Spleen (tissue), 11 donors: ENCODE results near the gene ABLIM2. TPM values are rescaled to one million over a fixed set of nuclear protein-coding genes. Genes with fewer than 3 reads are reported as not detected.

Experiments used
- DNase-seq: peaks from one replicate; pipeline ENCODE4 v3.0.0-alpha.2; 2020
- H3K27ac ChIP-seq, 8 donors: fragments of 200-600 bp; sonication (generic) in 7 of 8; 1 replicate in 4 of 8; 2 replicates in 4 of 8; pipeline versions ENCODE4 v1.5.0 to v1.8.0; 2016 to 2021; ENCODE audit warnings: inconsistent platforms in 4 of 8, mild to moderate bottlenecking in 4 of 8, moderate library complexity in 1 of 8
- H3K27me3 ChIP-seq, 7 donors: fragments of 200-600 bp; sonication (generic) in 6 of 7; replicated peaks in 1 of 7; 1 replicate in 4 of 7; 2 replicates in 3 of 7; pipeline versions ENCODE4 v1.5.0 to v1.8.0; 2016 to 2021; ENCODE audit warnings: inconsistent platforms in 3 of 7, mild to moderate bottlenecking in 1 of 7
- H3K36me3 ChIP-seq, 6 donors: fragments of 200-600 bp; sonication (generic) in 5 of 6; 1 replicate in 4 of 6; 2 replicates in 2 of 6; pipeline versions ENCODE4 v1.5.0 to v1.8.0; 2016 to 2021; ENCODE audit warnings: inconsistent platforms in 2 of 6
- H3K4me1 ChIP-seq, 6 donors: fragments of 200-600 bp; sonication (generic) in 5 of 6; 1 replicate in 3 of 6; 2 replicates in 3 of 6; pipeline versions ENCODE4 v1.5.0 to v1.8.0; 2016 to 2021; ENCODE audit warnings: inconsistent platforms in 3 of 6
- H3K4me3 ChIP-seq, 8 donors: fragments of 200-600 bp; sonication (generic) in 7 of 8; 1 replicate in 4 of 8; 2 replicates in 4 of 8; pipeline versions ENCODE4 v1.5.0 to v1.8.0; 2016 to 2021; ENCODE audit warnings: inconsistent platforms in 4 of 8, mild to moderate bottlenecking in 4 of 8, moderate library complexity in 2 of 8
- H3K9me3 ChIP-seq, 8 donors: fragments of 200-600 bp; sonication (generic) in 7 of 8; 1 replicate in 4 of 8; 2 replicates in 4 of 8; pipeline versions ENCODE4 v1.5.0 to v1.8.0; 2016 to 2021; ENCODE audit warnings: inconsistent platforms in 4 of 8
- POLR2A ChIP-seq, 3 donors: fragments of 450-650 bp; IDR thresholded peaks; one replicate each; pipeline ENCODE4 v1.5.1; 2017; ENCODE audit warnings: antibody characterized with exemption in 3 of 3, mild to moderate bottlenecking in 1 of 3
- POLR2AphosphoS5 ChIP-seq, 3 donors: sonication (generic); formaldehyde crosslinking; IDR thresholded peaks; one replicate each; pipeline ENCODE4 v1.5.1; 2017; ENCODE audit warnings: antibody characterized with exemption in 3 of 3
- WGBS, 5 donors: extraction: QIAGEN DNeasy Blood & Tissue Kit in 3 of 5; methylation state at CpG; one replicate each; pipeline versions ENCODE4 v1.1.5 to v1.1.7; 2013 to 2018; 5-methylcytosine and 5-hydroxymethylcytosine counted together
- intact Hi-C: fragments of 100-400 bp; cut with DNase I; formaldehyde crosslinking; loops from one replicate; pipeline ENCODE4 v1.15.0; 2023; ENCODE audit warnings: low total_unique reads
- polyA plus RNA-seq, 3 donors: library from polyadenylated mRNA; stranded (reverse); fragments of 200-250 nt; gene quantifications; one replicate each; pipeline ENCODE4 v1.2.1, GENCODE V29; 2013
- total RNA-seq, 7 donors: library from RNA; depleted of rRNA in 3 of 7; stranded (reverse); fragments of >200 nt in 3 of 7; fragmentation: NEBNext Ultra II Directional in 4 of 7; extraction: Animal tissue kit (Norgen Biotek cat#: 25700) in 4 of 7; gene quantifications; one replicate each; pipeline versions ENCODE4 v1.1.0 to v1.2.1, GENCODE V29; 2016 to 2021
- TF ChIP-seq, protein P1 (sequence below), 11 experiments: fragments of 200-600 bp in 7 of 11; fragments of 450-650 bp in 4 of 11; sonication (generic) in 4 of 11; IDR thresholded peaks in 8 of 11; conservative IDR thresholded peaks in 3 of 11; 1 replicate in 7 of 11; 2 replicates in 4 of 11; pipeline versions ENCODE4 v1.4.0 to v1.8.0; 2016 to 2021; ENCODE audit warnings: antibody characterized with exemption in 11 of 11, inconsistent platforms in 4 of 11, mild to moderate bottlenecking in 1 of 11
- donor health status: healthy with polysubstance abuse.
- donor health status: DM: no; HTN: no; CAD: no; lungs with moderate emphysema.
- donor health status: DM: no; HTN: no; CAD: no.
- donor health status: Bipolar disorder and iron deficiency.
- donor health status: healthy.
- donor health status: DM: no; HTN: no; CAD: no.
- donor health status: DM: yes; HTN: yes; CAD: no.

Gene ABLIM2
- total and polyA plus RNA-seq, 10 donors = 11.8 to 127 (median 62.8) TPM

DNA sequence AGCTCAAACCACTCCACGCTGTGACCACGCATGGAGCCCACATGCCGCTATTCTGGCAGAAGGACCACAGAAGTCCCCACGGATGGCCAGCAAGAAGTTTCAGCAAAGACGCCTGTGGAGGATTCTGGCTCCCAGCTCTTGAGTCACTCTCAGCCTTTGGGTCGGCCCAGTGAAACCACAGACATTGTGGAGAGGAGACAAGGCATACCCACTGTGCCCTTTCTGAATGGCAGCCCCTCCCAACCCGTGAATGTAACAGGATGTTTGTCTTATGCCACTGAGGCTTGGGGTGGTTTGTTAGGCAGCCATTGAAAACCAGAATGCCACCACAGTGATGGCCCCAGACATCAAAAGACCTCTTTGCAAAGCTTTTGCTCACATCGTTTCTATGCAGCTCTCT lies 42.7 kb downstream of the ABLIM2 start:
- peaks cover 16 to 81% (median 53%) of the 10 kb centered on the region in 6 donors for H3K4me1 ChIP-seq
- WGBS, 5 donors = 57 to 73% (median 69%) methylated on average over 5 to 8 of the region's 8 CpGs
- H3K4me3 ChIP-seq = no peak overlapping the region
- H3K36me3 ChIP-seq = peaks cover 0 to 2% (median 0%) of the 10 kb centered on the region in 6 donors
- TF ChIP-seq, protein P1, sequence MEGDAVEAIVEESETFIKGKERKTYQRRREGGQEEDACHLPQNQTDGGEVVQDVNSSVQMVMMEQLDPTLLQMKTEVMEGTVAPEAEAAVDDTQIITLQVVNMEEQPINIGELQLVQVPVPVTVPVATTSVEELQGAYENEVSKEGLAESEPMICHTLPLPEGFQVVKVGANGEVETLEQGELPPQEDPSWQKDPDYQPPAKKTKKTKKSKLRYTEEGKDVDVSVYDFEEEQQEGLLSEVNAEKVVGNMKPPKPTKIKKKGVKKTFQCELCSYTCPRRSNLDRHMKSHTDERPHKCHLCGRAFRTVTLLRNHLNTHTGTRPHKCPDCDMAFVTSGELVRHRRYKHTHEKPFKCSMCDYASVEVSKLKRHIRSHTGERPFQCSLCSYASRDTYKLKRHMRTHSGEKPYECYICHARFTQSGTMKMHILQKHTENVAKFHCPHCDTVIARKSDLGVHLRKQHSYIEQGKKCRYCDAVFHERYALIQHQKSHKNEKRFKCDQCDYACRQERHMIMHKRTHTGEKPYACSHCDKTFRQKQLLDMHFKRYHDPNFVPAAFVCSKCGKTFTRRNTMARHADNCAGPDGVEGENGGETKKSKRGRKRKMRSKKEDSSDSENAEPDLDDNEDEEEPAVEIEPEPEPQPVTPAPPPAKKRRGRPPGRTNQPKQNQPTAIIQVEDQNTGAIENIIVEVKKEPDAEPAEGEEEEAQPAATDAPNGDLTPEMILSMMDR (IDR thresholded peaks at IDR 0.05 in 8 of 11, conservative IDR thresholded peaks at IDR 0.05 in 3 of 11) = no peak
- TF ChIP-seq POLR2A (IDR thresholded peaks at IDR 0.05) (no peak), POLR2AphosphoS5 (IDR thresholded peaks at IDR 0.05) (no peak)
- H3K27ac ChIP-seq = peak overlapping the region in 1 of 8 donors; percentile 20
- intact Hi-C loops = no loop called here
- H3K9me3 ChIP-seq = no peaks in the 10 kb centered on the region
- H3K27me3 ChIP-seq = no peaks in the 10 kb centered on the region
- peak; percentile 23 for DNase-seq

DNA sequence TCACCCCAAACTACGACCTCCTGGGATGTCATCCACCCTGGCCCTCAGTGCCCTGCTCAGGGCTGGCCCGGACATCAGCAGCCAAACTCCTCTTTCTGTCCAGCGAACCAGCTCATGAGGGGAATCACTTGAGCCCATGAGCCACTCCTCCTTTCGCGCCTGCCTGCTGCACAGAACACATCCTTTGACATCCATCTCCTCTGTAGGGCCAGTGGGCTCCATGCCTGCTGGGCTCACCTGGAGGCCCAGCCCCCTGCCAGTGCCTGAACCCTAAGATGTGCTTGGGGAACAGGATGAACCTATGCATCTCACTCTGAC lies 43.5 kb downstream of the ABLIM2 start:
- peaks cover 16 to 80% (median 51%) of the 10 kb centered on the region in 6 donors for H3K4me1 ChIP-seq
- no peak overlapping the region for H3K4me3 ChIP-seq
- H3K36me3 ChIP-seq = peaks cover 0 to 7% (median 0%) of the 10 kb centered on the region in 6 donors
- no peaks in the 10 kb centered on the region for H3K9me3 ChIP-seq
- H3K27ac ChIP-seq = peak overlapping the region in 4 of 8 donors; percentile 61 to 75 (median 68)
- TF ChIP-seq, protein P1 (IDR thresholded peaks at IDR 0.05 in 8 of 11, conservative IDR thresholded peaks at IDR 0.05 in 3 of 11) = no peak
- TF ChIP-seq POLR2A (IDR thresholded peaks at IDR 0.05) = no peak
- TF ChIP-seq POLR2AphosphoS5 (IDR thresholded peaks at IDR 0.05) = no peak
- 55 to 73% (median 69%) methylated on average over 5 of the region's 5 CpGs for WGBS, 5 donors
- peaks cover 0 to 1% (median 0%) of the 10 kb centered on the region in 7 donors for H3K27me3 ChIP-seq
- intact Hi-C loops = no loop called here
- DNase-seq = no peak

DNA sequence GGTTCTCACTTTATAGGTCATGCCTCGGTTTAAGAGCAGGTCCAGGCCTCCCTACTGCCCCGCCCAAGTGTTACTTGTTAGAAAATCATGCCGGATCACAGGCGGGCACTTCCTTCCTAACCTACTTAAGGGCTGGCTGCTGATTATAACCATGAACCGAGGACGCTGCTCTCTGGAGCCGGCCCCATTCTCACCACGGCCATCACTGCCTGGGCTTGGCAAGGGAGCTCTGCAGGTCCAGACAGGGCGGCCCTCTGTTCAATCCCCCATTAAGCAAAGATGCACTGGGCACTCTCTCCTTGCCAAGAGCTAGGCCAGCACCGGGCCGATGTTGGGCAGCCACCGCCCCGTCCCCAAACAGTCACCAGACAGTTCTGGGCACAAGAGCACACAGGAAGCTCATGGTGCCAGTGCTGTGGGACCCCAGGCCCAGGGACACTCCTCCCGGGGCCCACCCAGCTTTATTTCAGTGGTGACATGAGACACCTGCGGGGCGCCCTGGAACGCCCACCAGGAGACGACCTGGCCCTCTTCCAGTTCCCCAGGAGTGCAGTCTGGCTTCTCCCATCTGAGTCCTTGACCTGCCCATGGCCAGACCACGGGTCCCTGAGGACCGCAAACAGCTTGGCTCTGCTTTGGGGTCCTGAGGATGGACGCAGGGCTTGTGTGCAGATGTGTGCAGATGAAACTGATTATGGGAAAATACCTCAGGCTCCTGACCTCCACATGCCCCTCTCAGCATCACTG lies 44.0 kb downstream of the ABLIM2 start:
- Histone ChIP-seq H3K4me1 (peaks cover 16 to 75% (median 51%) of the 10 kb centered on the region in 6 donors), H3K27me3 (peaks cover 0 to 6% (median 0%) of the 10 kb centered on the region in 7 donors), H3K36me3 (peaks cover 0 to 12% (median 0%) of the 10 kb centered on the region in 6 donors), H3K27ac (peak overlapping the region in 5 of 8 donors; percentile 61 to 75 (median 65)), H3K4me3 (no peak overlapping the region), H3K9me3 (no peaks in the 10 kb centered on the region)
- TF ChIP-seq, protein P1 (IDR thresholded peaks at IDR 0.05 in 8 of 11, conservative IDR thresholded peaks at IDR 0.05 in 3 of 11) = no peak
- TF ChIP-seq POLR2AphosphoS5 (IDR thresholded peaks at IDR 0.05) (peak; percentile 35 to 47 (median 46)), POLR2A (IDR thresholded peaks at IDR 0.05) (no peak)
- peak; percentile 80 for DNase-seq
- 47 to 60% (median 51%) methylated on average over 7 to 21 of the region's 21 CpGs for WGBS, 5 donors
- intact Hi-C loops = no loop called here

DNA sequence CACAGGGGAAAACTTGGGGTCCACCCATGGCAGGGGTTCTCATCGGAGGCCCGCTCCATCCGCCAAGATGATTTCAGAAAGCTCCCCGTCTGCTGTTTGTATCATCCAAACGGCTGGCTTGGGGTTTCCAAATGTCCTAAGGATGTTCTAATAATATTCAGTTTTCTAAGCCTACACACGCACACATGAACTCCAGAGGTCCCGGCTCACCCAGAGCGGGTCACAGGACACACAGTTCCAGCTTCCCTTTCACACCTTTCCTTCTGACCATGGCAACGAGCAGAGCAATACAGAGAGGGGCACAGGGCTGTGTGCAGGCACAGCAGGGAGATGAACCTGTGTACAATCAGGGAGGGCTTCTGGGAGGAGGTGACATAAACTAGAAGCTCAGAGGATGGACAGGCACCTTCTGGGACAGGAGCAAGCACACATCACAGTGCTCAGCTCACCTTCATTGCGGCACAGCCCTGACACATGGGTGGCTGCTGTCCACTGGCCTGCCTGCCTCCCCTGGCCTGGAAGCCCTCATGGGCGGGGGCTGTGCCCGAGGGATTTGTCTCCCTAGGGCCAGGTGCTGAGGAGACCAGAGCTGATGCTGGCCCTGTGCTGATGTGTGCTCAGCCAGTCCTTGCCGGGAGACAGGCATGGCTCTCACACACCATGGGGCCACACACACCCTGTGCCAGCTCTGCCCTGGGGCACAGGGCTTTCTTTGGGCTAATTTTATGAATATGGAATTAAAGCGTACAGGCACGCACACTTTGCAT lies 44.8 kb downstream of the ABLIM2 start:
- intact Hi-C loops = no loop called here
- WGBS, 5 donors = 70 to 77% (median 71%) methylated on average over 12 to 15 of the region's 15 CpGs

More for the DNA sequence above, 44.8 kb downstream of the ABLIM2 start:
- Histone ChIP-seq H3K4me3 (no peak overlapping the region), H3K9me3 (no peaks in the 10 kb centered on the region), H3K4me1 (peaks cover 16 to 71% (median 49%) of the 10 kb centered on the region in 6 donors), H3K36me3 (peaks cover 0 to 21% (median 0%) of the 10 kb centered on the region in 6 donors), H3K27me3 (peaks cover 0 to 6% (median 0%) of the 10 kb centered on the region in 7 donors), H3K27ac (peak overlapping the region in 6 of 8 donors; percentile 36 to 75 (median 64))
- no peak for TF ChIP-seq POLR2A (IDR thresholded peaks at IDR 0.05)
- TF ChIP-seq, protein P1 (IDR thresholded peaks at IDR 0.05 in 8 of 11, conservative IDR thresholded peaks at IDR 0.05 in 3 of 11) = no peak
- DNase-seq = peak; percentile 71
